GM18519 (cell line): ENCODE results near the gene TBXAS1.

Source experiments
- ATAC-seq: cut with Tn5 transposase; IDR thresholded peaks from one replicate; pipeline ENCODE4 v1.9.1; 2021; ENCODE audit warnings: mild to moderate bottlenecking, moderate library complexity; ENCODE audit not compliant: unreplicated experiment, low FRiP score

Gene TBXAS1

GRCh38 chr7:140016540-140016939 is 187.5 kb downstream of the TBXAS1 start:
- no peak for ATAC-seq

- no peak for ATAC-seq
Observed at GRCh38 chr7:140017034-140017433, 188.0 kb downstream of the TBXAS1 start.

DNA sequence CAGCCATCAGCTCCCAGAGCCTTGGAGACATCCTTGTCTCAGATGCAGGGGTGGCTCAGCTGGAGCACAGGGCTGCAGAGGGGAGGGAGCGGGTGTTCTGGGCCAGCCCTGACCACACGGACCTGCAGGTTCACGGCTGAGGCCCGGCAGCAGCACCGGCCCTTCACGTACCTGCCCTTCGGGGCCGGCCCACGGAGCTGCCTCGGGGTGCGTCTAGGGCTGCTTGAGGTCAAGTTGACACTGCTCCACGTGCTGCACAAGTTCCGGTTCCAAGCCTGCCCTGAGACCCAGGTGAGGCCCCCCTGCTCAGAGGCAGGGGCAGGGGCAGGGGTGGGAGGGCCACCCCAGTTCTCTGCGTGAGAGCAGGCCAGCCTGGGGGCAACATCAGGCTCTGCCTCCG is 188.5 kb downstream of the TBXAS1 start:
- no peak for ATAC-seq

GRCh38 chr7:140018125-140019043 is 189.3 kb downstream of the TBXAS1 start:
- ATAC-seq, result no peak

- ATAC-seq, result no peak
Observed at GRCh38 chr7:140019172-140019571, 190.1 kb downstream of the TBXAS1 start.

DNA sequence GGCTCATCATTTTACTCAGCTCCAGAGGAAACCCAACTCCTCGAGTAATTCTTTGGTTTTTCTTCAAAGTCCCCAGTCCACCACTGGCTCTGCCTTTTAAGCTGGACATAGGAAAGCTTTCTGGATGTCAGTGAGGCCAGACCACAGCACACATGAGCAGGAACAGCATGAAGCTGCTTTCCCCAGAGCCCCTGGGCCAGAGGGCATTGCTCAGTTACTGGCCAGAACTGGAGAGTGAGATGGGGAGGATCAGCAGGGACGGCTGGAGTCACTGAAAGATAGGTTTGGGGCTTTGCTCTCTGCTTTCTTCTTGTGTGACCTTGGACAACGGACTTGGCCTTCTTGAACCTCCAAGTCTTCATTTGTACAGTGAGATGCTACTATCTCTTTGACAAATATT is 190.5 kb downstream of the TBXAS1 start:
- no peak for ATAC-seq

- ATAC-seq, result no peak
Observed at GRCh38 chr7:140021603-140022002, 192.5 kb downstream of the TBXAS1 start.

DNA sequence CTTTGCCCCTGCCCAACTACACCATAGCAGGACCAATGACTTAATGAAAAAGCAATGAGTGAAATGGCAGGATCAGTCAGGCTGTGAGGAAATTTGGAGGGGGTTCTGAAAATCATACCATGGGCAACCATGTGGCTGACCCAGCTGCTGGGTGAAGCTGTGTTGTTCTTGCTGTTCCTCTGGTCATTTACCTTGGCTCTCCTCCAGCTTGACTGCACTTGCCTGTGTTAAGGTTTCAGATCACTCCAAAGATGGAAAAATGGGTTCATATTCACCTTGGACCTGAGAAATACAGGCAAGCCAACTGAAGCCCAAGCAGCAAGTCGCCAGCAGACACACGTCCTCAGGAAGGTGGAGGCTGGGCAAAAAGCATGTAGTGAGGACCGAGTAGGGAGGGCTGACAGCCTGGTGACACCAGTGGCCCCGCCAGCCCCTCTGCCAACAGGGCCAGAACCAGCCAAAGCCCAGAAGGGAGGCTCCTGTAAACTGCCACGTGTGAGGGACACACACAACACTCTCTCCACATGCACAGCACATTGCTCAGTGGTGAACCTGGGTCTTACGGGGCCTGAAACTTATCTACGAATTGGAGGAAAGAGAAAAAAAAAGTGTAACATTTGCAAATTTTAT is 193.6 kb downstream of the TBXAS1 start:
- no peak for ATAC-seq

DNA sequence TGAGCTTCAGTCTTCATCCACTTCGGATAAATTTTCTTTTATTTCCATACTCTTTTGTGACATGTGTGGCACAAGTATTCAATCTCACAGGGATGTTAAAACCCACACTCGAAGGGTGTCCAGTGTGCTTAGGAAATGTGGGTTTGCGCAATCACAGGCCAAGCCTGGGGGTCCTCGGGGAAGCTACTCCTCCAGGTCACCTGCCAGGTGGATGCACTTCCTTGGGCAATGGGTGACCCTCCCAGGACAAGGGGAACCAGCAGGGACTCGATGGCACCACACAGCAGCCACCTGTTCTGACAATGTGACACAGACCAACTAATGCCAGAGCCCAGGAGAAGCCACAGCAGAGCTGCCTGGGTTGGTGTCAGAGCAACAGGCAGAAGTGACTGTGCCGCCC is 194.7 kb downstream of the TBXAS1 start:
- no peak for ATAC-seq

DNA sequence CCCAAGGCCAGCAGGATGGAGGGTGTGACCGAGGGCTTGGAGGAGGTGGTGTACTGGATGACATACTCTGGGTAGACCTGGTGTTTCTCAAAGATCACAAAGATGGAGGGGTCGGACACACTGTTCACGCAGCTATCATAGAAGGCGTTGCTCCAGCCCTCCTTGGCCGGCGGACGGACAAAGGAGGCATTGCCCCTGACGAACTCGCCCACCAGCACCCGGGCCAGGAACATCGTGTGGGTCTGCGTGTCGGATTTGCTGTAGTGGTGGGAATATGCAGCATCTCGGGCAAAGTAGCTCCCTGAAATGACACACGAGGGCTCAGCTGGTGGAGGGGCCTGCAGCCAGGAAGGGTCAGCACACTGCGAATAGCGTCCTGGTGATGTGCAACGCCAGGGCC is 195.5 kb downstream of the TBXAS1 start:
- no peak for ATAC-seq

DNA sequence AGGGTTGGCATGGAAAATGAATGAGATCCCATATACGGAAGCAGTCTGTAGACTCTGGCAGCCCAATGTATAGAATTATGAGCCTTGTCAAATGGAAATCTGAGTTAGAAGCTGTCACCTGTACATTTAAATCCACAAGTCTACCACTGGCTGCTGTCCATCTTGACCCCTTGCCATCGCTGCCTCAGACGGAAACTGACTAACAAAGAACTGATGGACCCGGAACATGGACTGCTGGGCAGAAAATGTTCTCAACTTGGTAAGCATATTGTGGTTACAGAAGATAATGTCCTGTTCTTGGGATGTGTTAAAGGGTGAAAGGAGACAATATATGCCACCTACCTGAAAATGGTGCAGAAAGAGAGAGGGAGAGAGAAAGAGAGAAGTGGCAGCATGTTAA is 196.2 kb downstream of the TBXAS1 start:
- ATAC-seq, result no peak

DNA sequence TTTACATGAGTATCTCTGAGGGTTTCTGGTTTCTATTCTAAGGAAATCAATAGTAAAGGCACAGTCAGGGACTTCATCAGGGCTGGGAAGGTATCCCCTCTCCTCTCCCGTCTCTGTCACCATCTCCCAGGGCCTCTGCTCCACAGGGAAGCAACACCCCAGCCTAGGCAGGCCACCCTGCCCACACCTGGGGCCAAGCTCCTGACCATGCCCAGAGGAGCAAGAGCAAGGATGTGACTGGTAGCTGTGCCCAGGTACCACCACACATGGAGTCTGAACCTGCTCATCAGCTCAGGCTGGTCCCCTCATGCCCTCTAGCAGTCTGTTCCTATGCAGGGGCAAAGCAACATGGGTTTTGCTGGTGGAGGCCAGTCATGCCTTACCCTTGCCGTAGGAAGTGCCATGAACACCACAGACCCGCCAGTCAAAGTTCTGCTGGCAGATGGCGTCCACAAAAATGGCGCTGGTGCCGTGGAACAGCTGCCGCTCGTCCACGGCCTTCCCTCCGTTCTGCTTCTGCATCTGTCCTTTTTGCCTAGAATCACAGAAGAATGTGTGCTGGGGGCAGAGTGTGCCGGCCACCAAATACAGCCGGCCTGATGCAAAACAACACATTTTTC is 196.9 kb downstream of the TBXAS1 start:
- no peak for ATAC-seq

- no peak for ATAC-seq
Observed at GRCh38 chr7:140026935-140027334, 197.9 kb downstream of the TBXAS1 start.

DNA sequence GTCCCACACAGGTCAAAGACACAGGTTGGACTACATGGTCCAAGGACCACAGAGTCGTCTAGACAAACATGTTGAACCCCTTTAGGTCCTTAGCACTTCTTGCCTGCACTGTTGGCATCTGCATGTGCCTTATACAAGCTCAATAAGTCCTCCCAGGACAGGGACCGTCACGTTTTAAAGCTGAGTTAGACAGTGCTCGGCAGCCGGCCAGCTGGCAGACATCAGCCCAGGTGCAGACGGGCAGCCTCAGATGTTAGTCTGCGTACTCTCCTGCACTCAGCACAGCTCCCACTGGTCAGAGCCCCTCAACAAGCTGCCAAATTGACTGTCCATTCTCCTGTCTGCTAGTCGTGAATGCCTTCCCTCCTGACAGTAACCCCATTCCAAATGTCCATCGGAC is 198.8 kb downstream of the TBXAS1 start:
- ATAC-seq, result no peak

GRCh38 chr7:140028311-140028710 is 199.2 kb downstream of the TBXAS1 start:
- no peak for ATAC-seq

GRCh38 chr7:140029072-140029471 is 200.0 kb downstream of the TBXAS1 start:
- no peak for ATAC-seq

GRCh38 chr7:140031364-140031763 is 202.3 kb downstream of the TBXAS1 start:
- no peak for ATAC-seq

GRCh38 chr7:140033036-140033435 is 204.0 kb downstream of the TBXAS1 start:
- ATAC-seq, result no peak

DNA sequence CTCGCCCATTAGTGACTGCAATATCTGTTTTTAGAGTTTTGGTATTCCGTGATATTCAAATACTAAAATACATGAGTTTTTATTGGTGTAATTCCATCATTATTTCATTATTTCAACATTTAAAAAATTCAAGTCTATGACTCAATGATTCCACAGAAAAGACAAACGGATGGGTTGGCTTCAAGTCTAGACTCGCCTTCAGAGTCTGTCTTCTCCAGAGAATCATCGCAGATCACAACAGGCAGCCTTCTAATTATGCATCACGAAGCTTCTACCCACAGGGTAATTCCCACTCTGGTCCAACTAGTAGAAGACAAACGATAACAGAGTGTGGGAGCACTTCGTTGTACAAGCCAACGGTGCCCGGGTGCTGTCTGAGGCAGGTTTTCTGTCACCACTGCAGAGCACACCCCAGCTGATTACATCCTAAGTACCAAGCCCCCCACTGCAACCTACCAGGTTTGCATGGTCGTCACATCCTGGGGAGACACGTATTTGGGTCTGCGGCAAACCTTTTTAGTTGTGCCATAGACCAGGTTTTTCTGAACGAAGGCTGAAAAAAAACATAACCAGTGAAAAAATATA is 204.8 kb downstream of the TBXAS1 start:
- ATAC-seq, result no peak

DNA sequence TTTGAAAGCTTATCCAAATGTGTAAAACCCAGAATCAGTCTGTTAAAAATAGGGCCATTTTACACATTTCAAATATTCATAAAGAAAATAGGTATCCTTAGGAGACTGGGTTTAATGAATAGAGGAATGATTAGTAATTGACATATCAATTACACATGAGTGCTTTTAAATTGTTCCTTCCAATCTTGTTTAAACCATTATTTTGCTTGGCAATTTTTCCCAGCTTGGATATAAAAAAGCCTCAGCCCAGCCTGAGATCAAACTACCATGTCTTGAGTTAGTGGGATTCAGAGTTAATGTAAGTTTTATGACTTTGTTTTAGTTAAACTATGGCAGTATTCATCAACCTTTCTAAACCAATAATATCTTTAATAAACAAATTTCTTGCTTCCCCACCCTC is 205.4 kb downstream of the TBXAS1 start:
- no peak for ATAC-seq
